A673 (cell line): ENCODE data around the gene PRMT7. TPM values are rescaled to one million over a fixed set of nuclear protein-coding genes. Genes with fewer than 3 reads are reported as not detected.

ENCODE experiments used
- BruUV-seq: library from RNA; stranded (reverse); fragments of 400-500 nt; replicated peaks from 2 replicates; lab custom pipeline; 2021; lab: Mats Ljungman, UMichigan
- CTCF ChIA-PET: fragments of 300-600 bp; sonication (Branson Sonifier 250); formaldehyde crosslinking; loops from one replicate; lab custom pipeline; 2022; ENCODE audit warnings: antibody characterized with exemption; lab: Charles Lee
- POLR2A ChIA-PET: fragments of 300-600 bp; sonication (Branson Sonifier 250); formaldehyde crosslinking; loops from one replicate; lab custom pipeline; 2022; ENCODE audit warnings: antibody characterized with exemption; ENCODE audit not compliant: low non-redundant PET; lab: Charles Lee
- DNase-seq: peaks from one replicate; pipeline ENCODE4 v3.0.0-alpha.2; 2015; ENCODE audit warnings: low spot score
- H3K27ac ChIP-seq: fragments of 200-600 bp; sonication (generic); 2 replicates; pipeline ENCODE4 v1.5.1; 2016; ENCODE audit warnings: mixed run types, low read depth, mild to moderate bottlenecking, mixed read lengths, antibody characterized with exemption, low read length; ENCODE audit not compliant: poor library complexity, severe bottlenecking
- H3K27me3 ChIP-seq: fragments of 200-600 bp; sonication (generic); replicated peaks from 2 replicates; pipeline ENCODE4 v1.6.1; 2017; ENCODE audit warnings: mixed run types, low read depth, mild to moderate bottlenecking, mixed read lengths, antibody characterized with exemption, low read length; ENCODE audit not compliant: insufficient read depth, poor library complexity
- H3K36me3 ChIP-seq: fragments of 200-600 bp; sonication (generic); 2 replicates; pipeline ENCODE4 v1.6.1; 2016; ENCODE audit warnings: mixed run types, mild to moderate bottlenecking, mixed read lengths, antibody characterized with exemption, low read length; ENCODE audit not compliant: insufficient read depth, poor library complexity, severe bottlenecking
- H3K4me1 ChIP-seq: fragments of 200-600 bp; sonication (generic); 2 replicates; pipeline ENCODE4 v1.6.1; 2017; ENCODE audit warnings: mixed run types, mild to moderate bottlenecking, mixed read lengths, antibody characterized with exemption, low read length; ENCODE audit not compliant: insufficient read depth, poor library complexity, severe bottlenecking
- H3K4me3 ChIP-seq: fragments of 200-600 bp; sonication (generic); 2 replicates; pipeline ENCODE4 v1.5.1; 2016; ENCODE audit warnings: low read depth, mixed run types, mild to moderate bottlenecking, mixed read lengths, low read length; ENCODE audit not compliant: poor library complexity, severe bottlenecking
- H3K9me3 ChIP-seq: fragments of 200-600 bp; sonication (generic); 2 replicates; pipeline ENCODE4 v1.6.1; 2016; ENCODE audit warnings: mixed run types, low read depth, mild to moderate bottlenecking, mixed read lengths, antibody characterized with exemption, low read length; ENCODE audit not compliant: poor library complexity, severe bottlenecking
- EZH2 ChIP-seq: fragments of 200-600 bp; sonication (generic); IDR thresholded peaks from 2 replicates; pipeline ENCODE4 v1.6.1; 2017; ENCODE audit warnings: borderline replicate concordance, low read depth, mild to moderate bottlenecking, mixed read lengths, antibody characterized with exemption, low read length; ENCODE audit not compliant: poor library complexity, severe bottlenecking
- intact Hi-C: fragments of 100-400 bp; cut with micrococcal nuclease; formaldehyde crosslinking; loops from one replicate; pipeline ENCODE4 v1.10.0; 2022; ENCODE audit not compliant: unreplicated experiment
- total RNA-seq: library from RNA; stranded (reverse); gene quantifications from 2 replicates; pipeline ENCODE4 v1.2.3, GENCODE V29; 2021
- TF ChIP-seq, protein P1 (sequence below): fragments of 300-800, 200-600 bp; sonication (generic); conservative IDR thresholded peaks from 2 replicates; pipeline ENCODE4 v1.5.1; 2017; ENCODE audit warnings: low read depth, mild to moderate bottlenecking, antibody characterized with exemption, low read length, moderate library complexity, mixed read lengths

Gene PRMT7
- total RNA-seq, 1 experiment from 2014 or later: 66.2 TPM

DNA sequence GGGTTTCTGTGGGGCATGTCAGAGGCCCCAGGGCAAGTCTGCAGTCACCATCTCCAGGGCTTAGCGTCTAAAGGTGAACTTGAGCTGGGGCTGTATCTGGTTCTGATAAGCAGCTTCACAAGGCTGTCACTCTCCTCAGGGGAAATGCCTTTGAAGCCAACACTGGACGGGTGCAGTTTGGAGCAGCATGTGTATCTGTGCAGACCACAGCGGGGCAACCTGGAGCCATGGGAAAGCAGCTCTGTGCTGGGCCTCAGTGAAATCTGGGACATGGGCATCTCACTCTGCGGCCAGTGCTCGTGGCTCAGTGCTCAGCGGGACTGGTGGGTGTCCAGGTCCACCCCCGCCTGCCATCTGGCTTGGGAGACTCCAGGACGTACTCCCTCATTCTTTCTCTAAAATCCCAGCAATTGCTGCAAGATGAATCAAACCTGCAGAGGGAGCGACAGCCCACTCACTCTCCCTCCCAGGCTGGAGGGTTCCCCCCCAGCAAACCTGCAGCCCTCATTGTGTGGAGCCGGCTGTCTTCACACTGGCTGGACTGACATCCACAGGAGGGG lies 63.5 kb downstream of the PRMT7 start:
- intact Hi-C loops: no loop called here
- TF ChIP-seq EZH2: no peak
- TF ChIP-seq, protein P1, sequence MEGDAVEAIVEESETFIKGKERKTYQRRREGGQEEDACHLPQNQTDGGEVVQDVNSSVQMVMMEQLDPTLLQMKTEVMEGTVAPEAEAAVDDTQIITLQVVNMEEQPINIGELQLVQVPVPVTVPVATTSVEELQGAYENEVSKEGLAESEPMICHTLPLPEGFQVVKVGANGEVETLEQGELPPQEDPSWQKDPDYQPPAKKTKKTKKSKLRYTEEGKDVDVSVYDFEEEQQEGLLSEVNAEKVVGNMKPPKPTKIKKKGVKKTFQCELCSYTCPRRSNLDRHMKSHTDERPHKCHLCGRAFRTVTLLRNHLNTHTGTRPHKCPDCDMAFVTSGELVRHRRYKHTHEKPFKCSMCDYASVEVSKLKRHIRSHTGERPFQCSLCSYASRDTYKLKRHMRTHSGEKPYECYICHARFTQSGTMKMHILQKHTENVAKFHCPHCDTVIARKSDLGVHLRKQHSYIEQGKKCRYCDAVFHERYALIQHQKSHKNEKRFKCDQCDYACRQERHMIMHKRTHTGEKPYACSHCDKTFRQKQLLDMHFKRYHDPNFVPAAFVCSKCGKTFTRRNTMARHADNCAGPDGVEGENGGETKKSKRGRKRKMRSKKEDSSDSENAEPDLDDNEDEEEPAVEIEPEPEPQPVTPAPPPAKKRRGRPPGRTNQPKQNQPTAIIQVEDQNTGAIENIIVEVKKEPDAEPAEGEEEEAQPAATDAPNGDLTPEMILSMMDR: no peak
- Histone ChIP-seq H3K9me3 (no peaks in the 10 kb centered on the region), H3K4me1 (no peaks in the 10 kb centered on the region), H3K4me3 (no peak overlapping the region), H3K27me3 (no peaks in the 10 kb centered on the region), H3K36me3 (no peaks in the 10 kb centered on the region), H3K27ac (no peak overlapping the region)
- DNase-seq: no peak
- CTCF ChIA-PET: no interaction called here
- POLR2A ChIA-PET: no interaction called here
- no TSS peak for BruUV-seq

DNA sequence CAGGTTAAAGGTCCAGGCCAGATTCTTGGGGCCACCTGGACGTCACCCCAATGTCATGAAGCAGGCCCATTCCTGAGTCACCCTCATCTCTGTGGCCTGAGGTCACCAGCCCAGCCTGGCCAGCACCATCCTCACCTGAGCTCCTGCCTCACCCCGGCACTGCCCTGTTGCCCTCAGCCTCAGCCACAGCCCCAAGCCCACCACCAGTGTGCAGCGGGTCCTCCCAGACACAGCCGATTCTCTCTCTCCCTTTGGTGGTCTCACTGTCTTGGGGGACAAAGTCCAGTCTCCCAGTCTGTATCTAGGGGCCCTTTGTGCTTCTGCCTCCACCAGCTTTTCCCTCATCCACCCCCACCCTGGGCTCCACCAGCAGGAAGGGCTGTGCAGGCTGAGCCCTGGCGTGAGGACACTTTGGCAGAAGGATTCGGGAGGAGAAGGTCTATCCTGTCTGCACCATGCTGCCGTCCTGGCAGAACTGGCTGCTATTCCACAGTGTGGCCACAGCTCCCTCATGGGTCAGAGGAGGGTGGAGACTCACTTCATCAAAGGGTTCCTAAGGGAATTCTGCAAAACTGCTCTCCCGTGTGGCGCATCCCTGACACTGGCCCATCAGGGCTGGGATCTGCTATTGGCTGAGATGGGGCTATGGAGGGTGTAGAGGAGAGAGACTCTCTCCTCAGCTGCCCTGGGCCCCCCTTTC lies 64.3 kb downstream of the PRMT7 start:
- CTCF ChIA-PET: interaction anchor here (0.6 kb wide), 1 partner anchor 281 kb away, joined by 4 read pairs; no protein-coding TSS in a partner anchor
- Histone ChIP-seq H3K9me3 (no peaks in the 10 kb centered on the region), H3K4me1 (no peaks in the 10 kb centered on the region), H3K36me3 (no peaks in the 10 kb centered on the region), H3K27me3 (no peaks in the 10 kb centered on the region), H3K27ac (no peak overlapping the region), H3K4me3 (no peak overlapping the region)
- intact Hi-C loops: no loop called here
- TF ChIP-seq, protein P1: no peak
- no peak for TF ChIP-seq EZH2
- no TSS peak for BruUV-seq
- no peak for DNase-seq
- POLR2A ChIA-PET: no interaction called here

DNA sequence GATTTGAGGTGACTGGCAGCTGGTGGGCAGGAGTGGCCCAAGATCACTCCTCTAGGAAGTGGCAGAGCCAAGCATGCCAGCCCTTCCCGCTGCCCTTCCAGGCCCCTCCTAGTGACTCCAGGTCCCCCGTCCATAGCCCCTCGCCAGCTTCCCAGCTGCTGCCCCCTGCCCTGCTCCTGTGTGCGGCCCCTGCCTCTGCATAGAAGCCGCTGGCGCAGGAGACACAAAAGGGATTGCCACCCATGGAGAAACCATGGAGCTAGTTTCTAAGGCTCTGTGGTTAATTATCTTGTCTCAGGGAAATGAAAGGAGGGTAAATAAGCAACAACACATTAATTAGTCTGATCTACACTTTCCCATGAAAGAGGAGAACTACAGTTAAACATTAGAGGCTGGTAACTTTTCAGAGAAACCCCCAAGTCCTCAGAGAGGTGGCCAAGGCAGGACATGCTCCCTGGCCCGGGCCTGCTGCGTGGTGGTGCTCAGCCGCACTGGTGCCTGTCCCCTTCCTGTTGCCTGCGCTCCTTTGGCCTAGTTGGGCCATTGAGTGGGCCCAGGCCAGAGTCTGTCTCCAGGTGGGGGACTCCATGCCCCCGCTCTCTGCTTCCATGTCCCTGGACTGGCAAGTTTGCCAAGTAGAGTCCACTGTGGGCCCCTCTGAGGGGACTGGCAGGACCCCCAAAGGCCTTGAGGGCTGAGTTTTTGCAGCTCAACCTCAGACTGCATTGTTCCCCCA lies 65.2 kb downstream of the PRMT7 start:
- ChIA-PET CTCF (interaction anchor here (0.6 kb wide), 1 partner anchor 282 kb away, joined by 4 read pairs; no protein-coding TSS in a partner anchor), POLR2A (no interaction called here)
- H3K27me3 ChIP-seq: no peaks in the 10 kb centered on the region
- intact Hi-C loops: no loop called here
- no peaks in the 10 kb centered on the region for H3K9me3 ChIP-seq
- no TSS peak for BruUV-seq
- H3K4me3 ChIP-seq: no peak overlapping the region
- no peak for TF ChIP-seq EZH2
- TF ChIP-seq, protein P1: no peak
- no peaks in the 10 kb centered on the region for H3K36me3 ChIP-seq
- DNase-seq: no peak
- H3K27ac ChIP-seq: no peak overlapping the region
- no peaks in the 10 kb centered on the region for H3K4me1 ChIP-seq
